Measurements from ENCODE around the gene KRT2. TPM values are rescaled to one million over a fixed set of nuclear protein-coding genes. Genes with fewer than 3 reads are reported as not detected.

KRT2 gene
- total and polyA plus RNA-seq, 9 of the 15 experiments (the other 6 are each of a cell fraction or from before 2014, with no cell fraction given): 0.03 to 0.69 (median 0.07) TPM; not detected in 2

DNA sequence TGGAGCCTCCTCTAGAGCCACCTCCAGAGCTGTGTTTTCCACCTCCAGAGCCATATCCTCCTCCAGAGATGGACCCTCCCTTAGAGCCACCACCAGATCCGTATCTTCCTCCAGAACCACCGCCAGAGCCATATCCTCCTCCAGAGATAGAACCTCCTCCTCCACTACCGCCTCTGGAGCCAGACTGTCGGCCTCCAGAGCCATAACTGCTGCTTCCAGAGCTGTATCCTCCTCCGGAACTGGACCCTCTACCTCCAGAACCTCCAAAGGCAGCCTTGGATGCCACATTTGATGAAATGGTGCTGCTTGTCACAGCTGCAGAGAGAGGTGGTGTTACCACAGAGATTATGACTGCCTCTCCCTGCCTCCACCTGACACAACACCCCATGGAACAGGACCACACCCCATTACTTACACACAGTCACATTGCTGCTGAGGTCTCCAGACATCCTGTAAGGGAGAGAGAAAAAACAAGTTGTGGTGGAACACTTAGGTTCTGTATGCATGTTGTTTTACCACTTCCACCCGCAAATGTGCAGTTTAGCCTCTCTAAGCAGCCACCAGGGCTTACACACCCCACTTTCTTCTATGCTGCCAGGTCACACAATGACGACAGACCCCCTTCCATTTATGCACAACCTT lies 6.8 kb downstream of the KRT2 start (continued):
- TF ChIP-seq ZBTB11 (CRISPR knock-in tag; IDR thresholded peaks at IDR 0.05) (no peak), HIVEP1 (CRISPR knock-in tag; IDR thresholded peaks at IDR 0.05) (no peak), NCOA2 (IDR thresholded peaks at IDR 0.05; ENCODE audit: partially characterized antibody in 2 of 2) (peak in 1 of 2 experiments; percentile 87), ZNF57 (CRISPR knock-in tag; IDR thresholded peaks at IDR 0.05) (no peak), ZNF431 (CRISPR knock-in tag; IDR thresholded peaks at IDR 0.05) (no peak), ZNF184 (CRISPR knock-in tag; IDR thresholded peaks at IDR 0.05) (no peak), MTA2 (IDR thresholded peaks at IDR 0.05; ENCODE audit: low read depth) (no peak), ZNF766 (CRISPR knock-in tag; conservative IDR thresholded peaks at IDR 0.05) (no peak), ZNF121 (CRISPR knock-in tag; conservative IDR thresholded peaks at IDR 0.05) (no peak), CREM (IDR thresholded peaks at IDR 0.05; ENCODE audit: low read depth) (no peak), BDP1 (IDR thresholded peaks at IDR 0.05; ENCODE audit: insufficient read depth, insufficient read length) (no peak), RNF219 (CRISPR knock-in tag; IDR thresholded peaks at IDR 0.05) (no peak), MYNN (IDR thresholded peaks at IDR 0.05) (no peak), MYNN (CRISPR knock-in tag; IDR thresholded peaks at IDR 0.05) (no peak), ZNF23 (CRISPR knock-in tag; IDR thresholded peaks at IDR 0.05) (no peak)
- TF ChIP-seq, protein P1, sequence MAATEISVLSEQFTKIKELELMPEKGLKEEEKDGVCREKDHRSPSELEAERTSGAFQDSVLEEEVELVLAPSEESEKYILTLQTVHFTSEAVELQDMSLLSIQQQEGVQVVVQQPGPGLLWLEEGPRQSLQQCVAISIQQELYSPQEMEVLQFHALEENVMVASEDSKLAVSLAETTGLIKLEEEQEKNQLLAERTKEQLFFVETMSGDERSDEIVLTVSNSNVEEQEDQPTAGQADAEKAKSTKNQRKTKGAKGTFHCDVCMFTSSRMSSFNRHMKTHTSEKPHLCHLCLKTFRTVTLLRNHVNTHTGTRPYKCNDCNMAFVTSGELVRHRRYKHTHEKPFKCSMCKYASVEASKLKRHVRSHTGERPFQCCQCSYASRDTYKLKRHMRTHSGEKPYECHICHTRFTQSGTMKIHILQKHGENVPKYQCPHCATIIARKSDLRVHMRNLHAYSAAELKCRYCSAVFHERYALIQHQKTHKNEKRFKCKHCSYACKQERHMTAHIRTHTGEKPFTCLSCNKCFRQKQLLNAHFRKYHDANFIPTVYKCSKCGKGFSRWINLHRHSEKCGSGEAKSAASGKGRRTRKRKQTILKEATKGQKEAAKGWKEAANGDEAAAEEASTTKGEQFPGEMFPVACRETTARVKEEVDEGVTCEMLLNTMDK (IDR thresholded peaks at IDR 0.05; ENCODE audit: borderline replicate concordance, insufficient read depth, low read depth, low read length, poor library complexity, severe bottlenecking): no peak

All from K562 (cell line).